Measurements from ENCODE around the gene MEDAG.

GRCh38 chr13:30936971-30937370 lies 30.9 kb downstream of the MEDAG start:
- TF ChIP-seq CTCF (IDR thresholded peaks at IDR 0.05) (no peak), POLR2A (IDR thresholded peaks at IDR 0.05) (no peak)
